Adipose tissue (tissue), 3 donors: ENCODE results near the gene PTP4A2. TPM values are rescaled to one million over a fixed set of nuclear protein-coding genes. Genes with fewer than 3 reads are reported as not detected.
"Not testable (repeated sequence)": the region's sequence is repeated elsewhere in the genome, so short reads cannot be mapped to it uniquely, and the experiment has no call there.

Experiments used
- H3K27ac ChIP-seq: one replicate; pipeline ENCODE4 v1.5.1; 2013; ENCODE audit warnings: low read depth, low read length
- WGBS, 3 donors: extraction: QIAGEN DNeasy Blood & Tissue Kit; methylation state at CpG; one replicate each; pipeline ENCODE4 v1.1.7; 2013; 5-methylcytosine and 5-hydroxymethylcytosine counted together
- polyA plus RNA-seq, 3 donors: library from polyadenylated mRNA; stranded (reverse); fragments of 200-250 nt; gene quantifications; one replicate each; pipeline ENCODE4 v1.2.3, GENCODE V29; 2013
- donor health status: healthy with polysubstance abuse.
- donor health status: Bipolar disorder and iron deficiency.
- donor health status: healthy.

Gene PTP4A2
- polyA plus RNA-seq, 3 donors, result 42.8 to 282 (median 149) TPM

DNA sequence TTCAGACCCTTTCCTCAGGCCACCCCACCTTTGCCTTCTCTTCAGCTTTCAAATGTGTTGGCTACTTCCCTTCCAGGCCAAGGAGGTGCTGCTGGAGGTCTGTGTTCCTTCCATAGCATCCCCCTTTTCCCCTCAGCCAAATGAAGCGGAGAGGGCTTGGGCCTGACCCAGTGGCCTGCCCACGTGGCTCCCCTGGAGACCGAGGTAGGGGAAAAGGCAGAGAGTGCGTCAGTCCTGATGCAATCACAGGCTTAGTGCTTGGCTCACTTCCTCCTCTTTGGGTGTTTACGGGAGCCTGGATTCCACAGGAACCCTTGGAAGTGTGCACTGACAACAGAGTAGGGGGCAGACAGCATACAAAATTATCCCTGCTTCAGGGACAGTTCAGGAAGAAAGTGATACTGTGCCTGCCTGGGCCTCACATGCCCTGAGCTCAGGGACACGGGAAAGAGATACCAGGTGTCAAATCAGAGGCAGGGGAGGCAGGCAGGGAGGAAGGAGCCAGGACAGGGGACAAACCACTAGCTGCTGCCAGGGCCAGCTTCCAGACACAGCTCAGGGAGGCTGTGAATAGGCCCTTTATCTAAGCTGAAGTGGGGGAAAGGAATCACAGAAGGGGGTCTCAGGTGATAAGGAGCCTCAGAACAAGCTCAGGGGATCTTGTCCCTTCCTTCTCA lies 16.6 kb upstream of the PTP4A2 start:
- WGBS, 3 donors, result 4 to 49% (median 6%) methylated on average over 6 of the region's 6 CpGs
- H3K27ac ChIP-seq, result peak overlapping the region; percentile 59

DNA sequence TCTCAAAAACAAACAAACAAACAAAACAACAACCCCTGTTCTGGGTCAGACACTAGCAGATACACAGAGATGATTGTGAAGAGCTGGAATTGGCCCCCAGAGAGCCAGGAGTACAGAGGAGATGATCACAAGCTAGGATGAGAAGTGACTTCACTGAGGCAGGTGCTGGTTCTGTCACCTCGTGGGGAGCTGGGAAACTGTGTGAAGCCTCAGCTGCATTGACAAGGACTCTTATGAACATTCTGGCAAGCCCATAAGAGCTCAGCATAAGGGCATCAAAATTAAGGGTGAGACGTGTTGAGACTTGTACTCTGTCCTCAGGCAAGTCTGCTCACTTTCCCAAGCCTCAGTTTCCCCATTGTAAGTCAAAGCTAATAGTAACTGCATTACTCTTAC lies 14.7 kb upstream of the PTP4A2 start:
- WGBS, 3 donors, result 71 to 82% (median 81%) methylated on average over 2 of the region's 2 CpGs
- H3K27ac ChIP-seq, result no peak overlapping the region

DNA sequence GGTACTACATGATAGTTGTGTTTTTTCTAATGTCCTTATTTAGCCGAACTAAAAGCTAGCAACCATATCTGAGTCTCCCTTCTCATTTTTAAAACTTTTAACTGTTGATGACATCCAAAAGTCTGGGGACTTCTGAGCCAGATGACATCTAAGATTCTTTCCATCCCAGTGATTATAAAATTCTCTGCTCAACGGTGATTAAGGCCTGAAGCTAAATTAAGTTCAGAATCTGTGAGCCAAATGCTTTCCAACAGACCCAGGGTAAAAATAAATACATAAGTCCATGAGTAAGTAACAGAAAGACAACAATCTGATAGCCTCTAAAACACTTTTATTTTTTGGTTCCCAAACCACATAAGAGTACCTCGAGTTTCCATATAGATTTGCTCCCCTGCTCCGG lies 13.1 kb upstream of the PTP4A2 start:
- WGBS, 3 donors, result 63 to 83% (median 72%) methylated on average over 4 of the region's 4 CpGs
- no peak overlapping the region for H3K27ac ChIP-seq

DNA sequence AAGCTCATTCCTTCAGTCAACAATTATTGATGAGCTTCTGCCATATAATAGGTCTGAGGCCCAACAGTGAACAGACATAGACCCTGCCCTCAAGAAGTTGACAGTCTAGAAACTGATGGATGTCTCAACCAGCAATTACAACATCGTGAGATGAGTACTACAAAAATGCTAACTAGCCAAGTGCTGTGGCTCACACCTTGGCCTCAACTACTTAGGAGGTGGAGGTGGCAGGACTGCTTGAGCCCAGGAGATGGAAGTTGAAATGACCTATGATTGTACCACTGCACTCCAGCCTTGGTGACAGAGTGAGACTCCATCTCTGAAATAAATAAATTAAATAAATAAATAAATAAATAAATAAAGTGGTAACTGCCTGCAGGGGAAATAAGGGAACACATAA lies 11.7 kb upstream of the PTP4A2 start:
- H3K27ac ChIP-seq, result no peak overlapping the region
- WGBS, 3 donors, result 70 to 97% (median 88%) methylated on average over 1 of the region's 1 CpG

DNA sequence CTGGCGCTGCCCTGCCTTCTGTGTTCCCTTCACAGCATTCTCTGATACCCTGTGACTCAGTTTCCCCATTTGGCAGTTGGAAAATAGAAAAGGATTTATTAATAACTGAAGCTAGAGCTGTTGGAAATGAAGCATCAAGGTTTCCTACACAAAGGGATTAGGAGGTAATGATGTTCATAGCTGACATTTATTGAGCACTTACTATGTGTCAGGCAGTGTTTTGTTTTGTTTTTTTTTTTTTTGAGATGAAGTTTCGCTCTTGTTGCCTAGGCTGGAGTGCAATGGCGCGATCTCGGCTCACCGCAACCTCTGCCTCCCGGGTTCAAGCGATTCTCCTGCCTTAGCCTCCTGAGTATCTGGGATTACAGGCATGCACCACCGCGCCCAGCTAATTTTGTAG lies 7.5 kb upstream of the PTP4A2 start:
- H3K27ac ChIP-seq, result not testable (repeated sequence)
- 96 to 99% (median 98%) methylated on average over 10 of the region's 10 CpGs for WGBS, 3 donors

DNA sequence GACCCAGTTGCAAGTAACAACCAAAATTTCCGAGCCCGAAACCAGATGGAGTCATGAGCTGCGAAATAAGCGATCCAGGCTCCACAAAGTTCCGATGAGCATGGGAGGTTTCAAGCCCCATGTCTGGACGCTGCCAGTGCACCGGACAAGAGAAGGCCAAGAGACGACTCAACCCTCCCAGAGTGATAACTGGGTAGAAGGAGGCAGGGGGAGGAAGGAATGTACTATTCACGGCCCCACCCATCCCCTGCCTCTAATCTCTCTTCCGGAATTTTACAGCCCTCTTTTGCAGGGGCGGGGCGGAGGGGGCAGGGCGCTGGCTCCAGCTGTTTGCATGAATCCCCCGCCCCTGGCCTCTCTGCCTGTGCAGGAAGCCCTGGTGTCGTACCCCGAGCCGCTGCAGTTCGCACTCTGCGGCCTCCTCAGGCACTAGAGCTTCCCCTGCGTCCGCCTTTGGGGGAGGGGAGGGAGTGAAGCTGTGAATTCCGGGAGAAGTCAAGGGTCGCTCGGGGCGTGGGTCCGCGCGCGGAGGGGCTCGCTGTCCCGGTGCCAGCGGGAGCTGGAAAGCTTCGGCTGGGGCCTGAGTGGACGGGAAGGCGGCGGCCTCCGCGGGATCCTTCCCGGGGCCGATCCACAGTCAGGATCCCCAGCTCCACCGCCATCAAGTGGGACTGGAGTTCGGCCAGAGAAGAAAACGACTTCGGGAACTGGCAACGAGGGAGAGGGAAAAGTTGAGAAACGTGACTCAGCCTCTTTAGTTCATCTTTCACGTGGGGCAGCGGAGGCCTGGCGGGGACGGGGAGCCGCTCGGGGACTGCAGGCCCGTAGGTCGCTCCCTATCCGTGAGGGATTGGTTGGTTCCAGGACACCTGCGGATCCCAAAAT lies 6.3 kb upstream of the PTP4A2 start:
- H3K27ac ChIP-seq, result peak overlapping the region; percentile 63
- 3 to 37% (median 4%) methylated on average over 56 of the region's 56 CpGs for WGBS, 3 donors

DNA sequence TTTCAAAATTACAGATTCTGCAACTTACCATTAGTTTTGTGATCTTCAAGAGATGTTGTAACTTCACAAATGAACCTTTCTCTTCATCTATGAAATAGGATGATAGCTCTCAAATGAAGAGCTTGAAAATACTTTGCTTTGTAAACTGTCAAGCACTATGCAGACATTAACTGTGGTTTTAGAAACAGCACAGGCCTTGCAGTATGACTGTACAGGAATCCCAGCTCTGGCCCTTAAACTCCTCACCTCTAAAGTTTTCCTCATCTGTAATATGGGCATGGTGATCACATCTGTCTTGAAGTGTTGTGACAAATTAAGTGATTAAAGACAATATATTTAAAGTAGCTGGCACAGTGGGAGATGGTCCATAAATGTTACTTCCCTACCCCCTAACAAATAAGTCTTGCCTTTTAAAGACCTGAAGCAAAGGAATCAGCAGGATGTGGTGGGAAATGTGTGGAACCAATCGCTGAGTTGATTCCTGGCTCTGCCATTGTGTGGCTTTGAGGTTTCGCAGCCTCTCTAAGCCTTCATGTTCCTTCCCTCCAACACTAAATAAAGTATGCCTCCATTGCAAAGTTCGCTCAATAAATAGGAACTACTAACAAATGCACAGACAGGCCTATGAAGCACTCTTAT lies 5.5 kb upstream of the PTP4A2 start:
- H3K27ac ChIP-seq, result no peak overlapping the region
- 49 to 84% (median 52%) methylated on average over 3 of the region's 3 CpGs for WGBS, 3 donors

DNA sequence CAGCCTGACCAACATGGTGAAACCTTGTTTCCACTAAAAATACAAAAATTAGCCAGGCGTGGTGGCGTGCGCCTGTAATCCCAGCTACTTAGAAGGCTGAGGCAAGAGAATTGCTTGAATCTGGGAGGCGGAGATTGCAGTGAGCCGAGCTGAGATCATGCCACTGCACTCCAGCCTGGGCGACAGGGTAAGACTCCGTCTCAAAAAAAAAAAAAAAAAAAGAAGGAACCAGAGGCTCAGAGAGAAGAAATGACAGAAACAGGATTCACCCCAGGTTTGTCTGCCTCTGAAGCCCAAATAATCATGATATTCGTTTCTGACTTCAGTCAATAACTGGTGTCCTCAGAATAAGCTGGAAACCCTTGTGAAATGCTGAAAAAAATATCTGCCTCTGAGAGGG lies 3.9 kb upstream of the PTP4A2 start:
- H3K27ac ChIP-seq, result not testable (repeated sequence)
- 69 to 86% (median 77%) methylated on average over 8 of the region's 8 CpGs for WGBS, 3 donors

DNA sequence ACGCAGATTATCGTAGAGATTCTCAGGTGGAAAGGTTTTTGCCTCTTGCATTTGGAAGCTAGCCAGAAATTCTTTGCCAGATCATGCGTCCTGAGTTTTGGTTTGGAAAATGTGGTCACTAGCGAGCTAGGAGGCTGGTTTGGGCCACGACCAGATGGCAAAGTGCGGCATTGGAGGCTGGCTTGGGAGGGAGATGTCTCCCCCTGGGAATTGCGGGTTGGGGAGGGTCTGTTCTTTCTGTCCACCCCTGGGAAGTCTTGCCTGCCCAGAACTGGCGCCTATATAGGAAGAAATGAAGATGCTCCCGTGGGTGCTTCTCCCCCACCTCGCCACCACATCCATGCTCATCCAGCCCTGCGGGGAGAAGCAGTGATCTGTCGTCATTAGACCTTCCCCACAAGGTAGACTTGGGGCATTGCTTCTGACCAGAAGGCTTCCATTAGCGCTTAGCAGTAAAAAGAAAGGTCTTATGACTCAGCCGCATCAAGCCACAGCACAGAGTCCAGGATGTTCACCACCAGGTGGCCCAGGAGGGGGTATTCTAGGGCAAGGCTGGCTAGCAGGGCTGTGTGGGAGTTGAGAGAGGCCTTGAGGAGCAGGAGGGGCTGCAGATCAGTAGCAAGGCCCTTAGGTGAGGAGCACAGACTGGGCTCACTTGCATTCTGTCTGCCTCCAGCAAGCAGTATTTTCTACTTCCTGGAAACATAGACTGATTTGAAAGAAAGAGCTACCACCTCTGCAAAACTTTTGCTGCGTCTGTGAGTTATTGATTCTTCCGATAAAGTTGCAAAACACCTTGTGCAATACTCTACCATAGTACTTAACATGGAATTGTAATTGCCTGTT lies 1.5 kb upstream of the PTP4A2 start:
- no peak overlapping the region for H3K27ac ChIP-seq
- 62 to 66% (median 63%) methylated on average over 16 of the region's 16 CpGs for WGBS, 3 donors

DNA sequence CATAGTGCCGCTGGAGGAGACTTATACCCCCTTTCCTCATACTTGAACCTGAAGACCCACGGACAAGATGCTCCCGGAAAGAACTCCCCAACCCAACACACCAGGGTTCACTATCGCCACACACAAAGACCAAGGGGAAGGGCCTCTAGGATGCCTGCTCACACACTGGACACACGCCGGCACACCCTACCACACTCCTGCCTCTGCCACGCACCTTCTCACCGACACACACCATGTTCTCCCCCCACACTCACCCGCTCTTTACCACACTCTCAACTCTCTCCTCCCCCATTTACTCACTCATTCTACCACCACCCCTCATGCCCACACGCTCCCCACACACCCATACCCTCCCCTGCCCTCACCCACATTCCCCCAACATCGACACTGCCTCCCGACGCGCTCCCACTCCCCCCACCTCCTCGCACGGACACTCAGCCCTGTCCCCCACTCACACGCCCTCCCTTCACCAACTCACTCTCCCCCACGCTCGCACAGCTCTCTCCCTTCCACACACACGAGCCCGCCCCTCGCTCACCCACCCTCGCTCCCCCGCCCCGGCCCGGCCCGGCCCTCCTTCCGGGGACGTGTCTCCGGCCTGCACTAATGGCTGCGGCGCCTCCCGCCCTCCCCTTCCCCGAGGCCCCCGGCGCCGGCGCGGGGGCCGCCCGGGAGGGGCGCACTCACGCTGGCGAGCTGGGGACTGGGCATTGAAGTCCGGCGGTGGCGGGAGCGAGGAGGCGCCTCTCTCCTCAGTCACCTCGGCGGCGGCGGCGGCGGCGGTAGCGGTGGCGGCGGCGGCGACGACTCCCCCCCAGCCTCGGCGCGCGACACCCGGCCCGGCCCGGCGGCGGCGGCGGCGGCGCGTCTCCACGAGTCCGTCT lies 626 bp downstream of the PTP4A2 start:
- peak overlapping the region; percentile 91 for H3K27ac ChIP-seq
- 1 to 2% (median 1%) methylated on average over 30 to 76 of the region's 78 CpGs for WGBS, 3 donors

DNA sequence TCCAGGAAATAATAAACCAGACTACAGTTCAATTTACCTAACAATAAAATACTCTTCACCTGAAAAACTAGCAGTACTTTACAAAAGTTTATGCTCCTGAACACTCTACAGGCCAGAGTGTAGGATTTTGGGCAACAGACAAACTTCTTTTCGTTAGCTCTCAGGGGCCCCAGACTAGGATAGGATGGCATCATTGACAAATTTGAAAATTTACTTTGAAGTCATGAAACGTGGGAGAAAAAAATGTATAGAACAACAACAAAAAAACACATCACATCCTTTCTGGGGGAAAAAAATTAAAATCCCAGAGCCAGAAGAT lies 1.2 kb downstream of the PTP4A2 start:
- WGBS, 3 donors, result 0 to 3% (median 2%) methylated on average over 2 of the region's 2 CpGs
- peak overlapping the region; percentile 69 for H3K27ac ChIP-seq

DNA sequence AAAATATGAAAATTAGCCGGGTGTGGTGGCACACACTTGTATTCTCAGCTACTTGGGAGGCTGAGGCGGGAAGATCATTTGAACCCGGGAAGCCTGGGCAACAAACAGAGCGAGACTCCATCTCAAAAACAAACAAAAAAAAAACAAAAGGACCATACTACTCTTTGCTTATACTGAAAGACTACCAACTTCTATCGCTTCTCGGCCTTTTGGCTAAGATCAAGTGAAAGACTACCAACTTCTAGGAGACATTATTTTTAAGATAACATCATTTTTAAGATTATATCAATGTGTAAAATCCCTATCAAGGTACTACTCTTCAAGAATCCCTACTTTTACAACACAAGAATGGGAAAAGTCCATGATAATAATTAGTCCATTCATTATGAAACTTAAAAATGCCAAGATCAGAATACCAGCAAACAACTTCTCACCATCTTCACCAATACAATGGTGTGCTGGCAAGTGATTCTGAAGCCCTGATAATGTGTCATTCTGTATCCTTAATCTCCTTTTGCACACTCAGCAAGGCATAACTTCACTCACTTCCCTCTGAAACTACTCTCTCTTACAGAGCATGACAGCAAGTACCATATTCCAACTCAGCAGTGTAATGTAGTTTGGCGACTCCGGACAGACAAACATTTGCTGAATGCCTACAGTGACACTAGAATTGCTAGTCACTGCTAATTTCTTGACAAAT lies 1.7 kb downstream of the PTP4A2 start:
- peak overlapping the region; percentile 69 for H3K27ac ChIP-seq
- WGBS, 3 donors, result 48 to 68% (median 66%) methylated on average over 8 of the region's 8 CpGs

DNA sequence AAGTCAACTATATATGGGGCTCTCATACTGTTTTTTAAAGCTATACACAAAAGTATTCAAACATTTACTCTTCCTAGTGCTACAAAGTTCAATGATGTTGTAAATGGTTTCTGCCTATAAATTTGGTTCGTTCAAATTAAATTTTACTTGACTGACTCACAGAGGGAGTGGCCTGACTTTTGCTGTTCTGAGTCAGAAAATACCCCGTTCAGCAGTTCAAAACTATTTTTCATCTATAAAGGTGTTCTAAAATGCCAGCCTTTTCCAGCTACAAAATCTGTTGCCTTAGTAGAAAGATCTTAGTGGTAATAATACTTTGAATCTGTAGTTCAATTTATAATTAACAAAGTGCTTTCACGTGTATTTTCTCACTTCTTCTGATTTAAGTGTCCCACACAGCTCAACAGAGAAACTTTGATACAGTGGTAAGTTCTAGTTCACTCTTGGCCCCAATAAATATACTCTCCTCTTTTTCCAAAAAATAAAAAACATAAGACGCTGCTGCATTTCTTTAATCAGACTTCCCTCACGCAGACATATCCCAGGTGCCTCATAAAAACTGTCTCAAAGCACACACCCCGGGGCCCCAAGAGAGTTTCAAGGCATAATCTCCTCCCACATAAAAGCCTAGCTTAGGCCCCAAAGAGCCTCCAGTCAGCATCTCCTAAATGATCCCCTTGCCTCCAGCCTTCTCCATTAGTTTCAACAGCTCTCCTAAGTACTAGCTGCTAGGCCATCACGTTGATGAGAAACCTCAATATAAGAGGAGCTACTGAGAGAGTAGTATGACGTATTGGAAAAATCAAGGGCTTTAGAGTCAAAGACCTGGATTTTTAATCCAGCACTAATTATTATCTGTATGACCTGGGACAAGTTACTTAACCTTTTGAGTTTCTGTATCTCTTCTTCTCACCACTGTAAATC lies 3.2 kb downstream of the PTP4A2 start:
- H3K27ac ChIP-seq, result no peak overlapping the region
- WGBS, 3 donors, result 15 to 31% (median 16%) methylated on average over 8 of the region's 8 CpGs

DNA sequence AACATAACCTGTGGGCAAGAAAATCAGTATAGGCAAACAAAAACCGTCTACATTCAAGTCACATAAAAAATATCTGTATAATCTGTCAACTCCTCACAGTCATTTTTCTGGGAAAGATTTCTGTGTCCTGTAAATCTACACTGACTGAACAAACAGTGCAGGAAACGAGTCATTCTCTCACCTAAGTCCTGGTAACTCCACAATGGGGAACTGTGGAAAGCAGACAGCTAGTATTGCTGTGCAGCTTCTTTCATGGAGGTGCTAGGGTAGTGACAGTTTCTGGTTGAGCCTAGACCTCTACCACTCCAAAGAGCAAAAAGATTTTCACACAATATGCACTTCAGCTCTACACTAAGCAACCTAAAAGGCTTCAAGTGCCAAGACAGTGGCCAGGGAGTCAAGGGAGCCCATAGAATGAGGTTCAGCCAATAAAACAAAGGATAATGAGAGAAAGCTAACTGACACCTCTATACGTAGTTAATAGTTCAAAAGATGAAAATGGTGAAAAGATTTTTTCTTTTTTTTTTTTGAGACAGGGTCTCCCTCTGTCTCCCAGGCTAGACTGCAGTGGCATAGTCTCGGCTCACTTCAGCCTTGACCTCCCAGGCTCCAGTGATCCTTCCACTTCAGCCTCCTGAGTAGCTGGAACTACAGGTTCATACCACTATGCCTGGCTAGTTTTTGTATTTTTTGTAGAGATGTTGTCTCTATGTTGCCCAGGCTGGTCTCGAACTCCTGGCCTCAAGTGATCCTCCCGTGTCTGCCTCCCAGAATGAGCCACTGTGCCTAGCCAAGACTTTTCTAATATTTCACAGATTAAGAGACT lies 5.5 kb downstream of the PTP4A2 start:
- 36 to 55% (median 52%) methylated on average over 6 of the region's 6 CpGs for WGBS, 3 donors

DNA sequence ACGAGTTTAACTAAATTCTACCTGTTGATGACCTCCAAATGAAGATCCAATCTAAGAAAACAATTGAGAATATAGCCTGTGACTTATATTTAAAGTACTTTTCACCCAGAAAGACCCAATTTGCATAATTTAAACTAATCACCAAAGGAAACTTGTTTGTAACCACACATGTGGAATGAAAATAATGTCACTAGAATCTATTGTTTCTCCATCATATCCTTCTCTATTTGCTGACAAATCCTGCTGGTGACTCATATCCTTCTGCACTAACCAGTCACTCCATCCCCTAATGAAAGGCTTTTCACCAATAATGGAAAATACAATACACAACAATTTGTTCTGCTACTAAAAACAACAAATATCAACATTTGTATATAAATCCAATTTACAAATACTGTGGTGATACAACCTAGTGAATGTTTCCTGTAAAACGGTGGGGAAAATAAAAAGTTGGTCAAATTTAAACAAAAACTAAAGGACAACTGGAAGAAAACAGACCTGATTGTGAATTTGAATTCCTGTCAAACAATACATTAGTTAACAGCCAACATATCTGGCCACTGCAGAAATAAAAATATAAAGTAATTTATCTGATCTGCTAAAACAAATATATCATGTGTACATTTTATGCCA lies 6.5 kb downstream of the PTP4A2 start:
- WGBS, 3 donors, result 10 to 31% (median 26%) methylated on average over 2 of the region's 2 CpGs

More for the DNA sequence above, 5.5 kb downstream of the PTP4A2 start:
- H3K27ac ChIP-seq, result no peak overlapping the region

More for the DNA sequence above, 6.5 kb downstream of the PTP4A2 start:
- H3K27ac ChIP-seq, result no peak overlapping the region
